ENCODE results near the gene SEMA5A.
A peak's percentile ranks its signal among the peaks of the same experiment; 100 is the strongest.

DNA sequence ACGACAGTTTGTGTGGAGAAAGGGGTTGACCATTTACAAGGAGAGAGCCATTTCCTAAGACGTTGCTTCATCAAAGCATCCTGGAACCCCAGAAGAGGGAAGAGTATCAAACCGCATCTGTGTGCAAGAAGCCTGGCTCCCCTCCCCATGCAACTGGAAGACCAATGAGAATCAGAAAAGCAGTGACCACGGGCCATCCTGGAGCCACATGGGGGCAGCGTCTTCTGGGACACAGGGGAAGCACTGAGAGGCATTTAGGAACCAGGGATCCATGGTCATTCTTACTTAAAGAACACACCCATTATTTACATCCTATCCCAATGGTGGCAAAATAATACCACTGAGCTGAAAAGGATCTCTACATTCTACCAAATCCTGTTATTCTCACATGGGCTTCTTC, 29.3 kb downstream of the SEMA5A start:
- TF ChIP-seq, protein P1, sequence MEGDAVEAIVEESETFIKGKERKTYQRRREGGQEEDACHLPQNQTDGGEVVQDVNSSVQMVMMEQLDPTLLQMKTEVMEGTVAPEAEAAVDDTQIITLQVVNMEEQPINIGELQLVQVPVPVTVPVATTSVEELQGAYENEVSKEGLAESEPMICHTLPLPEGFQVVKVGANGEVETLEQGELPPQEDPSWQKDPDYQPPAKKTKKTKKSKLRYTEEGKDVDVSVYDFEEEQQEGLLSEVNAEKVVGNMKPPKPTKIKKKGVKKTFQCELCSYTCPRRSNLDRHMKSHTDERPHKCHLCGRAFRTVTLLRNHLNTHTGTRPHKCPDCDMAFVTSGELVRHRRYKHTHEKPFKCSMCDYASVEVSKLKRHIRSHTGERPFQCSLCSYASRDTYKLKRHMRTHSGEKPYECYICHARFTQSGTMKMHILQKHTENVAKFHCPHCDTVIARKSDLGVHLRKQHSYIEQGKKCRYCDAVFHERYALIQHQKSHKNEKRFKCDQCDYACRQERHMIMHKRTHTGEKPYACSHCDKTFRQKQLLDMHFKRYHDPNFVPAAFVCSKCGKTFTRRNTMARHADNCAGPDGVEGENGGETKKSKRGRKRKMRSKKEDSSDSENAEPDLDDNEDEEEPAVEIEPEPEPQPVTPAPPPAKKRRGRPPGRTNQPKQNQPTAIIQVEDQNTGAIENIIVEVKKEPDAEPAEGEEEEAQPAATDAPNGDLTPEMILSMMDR (IDR thresholded peaks at IDR 0.05): peak in 3 of 4 donors; percentile 13 to 47 (median 16)
- no peak for TF ChIP-seq POLR2A (IDR thresholded peaks at IDR 0.05)
